ENCODE measurements around the gene MIAT.

Gene MIAT

GRCh38 chr22:26690654-26691376, 33.4 kb downstream of the MIAT start:
- H4K20me1 ChIP-seq (ENCODE audit: insufficient read depth, low read length, poor library complexity, severe bottlenecking), result no peaks in the 10 kb centered on the region
- H3K79me2 ChIP-seq (ENCODE audit: insufficient read depth, low read length), result no peaks in the 10 kb centered on the region
- no peak overlapping the region for H2AFZ ChIP-seq (ENCODE audit: low read length)
- no peaks in the 10 kb centered on the region for H3F3A ChIP-seq (ENCODE audit: low read depth)
- H3K27me3 ChIP-seq (ENCODE audit: insufficient read depth, low read length, poor library complexity, severe bottlenecking), result no peaks in the 10 kb centered on the region
- TF ChIP-seq, protein P1, sequence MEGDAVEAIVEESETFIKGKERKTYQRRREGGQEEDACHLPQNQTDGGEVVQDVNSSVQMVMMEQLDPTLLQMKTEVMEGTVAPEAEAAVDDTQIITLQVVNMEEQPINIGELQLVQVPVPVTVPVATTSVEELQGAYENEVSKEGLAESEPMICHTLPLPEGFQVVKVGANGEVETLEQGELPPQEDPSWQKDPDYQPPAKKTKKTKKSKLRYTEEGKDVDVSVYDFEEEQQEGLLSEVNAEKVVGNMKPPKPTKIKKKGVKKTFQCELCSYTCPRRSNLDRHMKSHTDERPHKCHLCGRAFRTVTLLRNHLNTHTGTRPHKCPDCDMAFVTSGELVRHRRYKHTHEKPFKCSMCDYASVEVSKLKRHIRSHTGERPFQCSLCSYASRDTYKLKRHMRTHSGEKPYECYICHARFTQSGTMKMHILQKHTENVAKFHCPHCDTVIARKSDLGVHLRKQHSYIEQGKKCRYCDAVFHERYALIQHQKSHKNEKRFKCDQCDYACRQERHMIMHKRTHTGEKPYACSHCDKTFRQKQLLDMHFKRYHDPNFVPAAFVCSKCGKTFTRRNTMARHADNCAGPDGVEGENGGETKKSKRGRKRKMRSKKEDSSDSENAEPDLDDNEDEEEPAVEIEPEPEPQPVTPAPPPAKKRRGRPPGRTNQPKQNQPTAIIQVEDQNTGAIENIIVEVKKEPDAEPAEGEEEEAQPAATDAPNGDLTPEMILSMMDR (conservative IDR thresholded peaks at IDR 0.05; ENCODE audit: low read length), result no peak
- TF ChIP-seq EZH2phosphoT487 (IDR thresholded peaks at IDR 0.05; ENCODE audit: borderline replicate concordance), result no peak
- H3K9me3 ChIP-seq (ENCODE audit: insufficient read depth, low read depth, low read length), result no peaks in the 10 kb centered on the region
- peak overlapping the region; percentile 50 for H3K4me2 ChIP-seq (ENCODE audit: low read depth, low read length, poor library complexity, severe bottlenecking)
- H3K9ac ChIP-seq (ENCODE audit: low read depth, low read length, poor library complexity, severe bottlenecking), result no peak overlapping the region
- peak overlapping the region; percentile 7 for H3K4me3 ChIP-seq (ENCODE audit: low read length, poor library complexity, severe bottlenecking)
- no peaks in the 10 kb centered on the region for H3K9me2 ChIP-seq (replicated peaks; ENCODE audit: low read depth, low read length)
- H3K4me1 ChIP-seq (ENCODE audit: insufficient read depth, low read length, poor library complexity, severe bottlenecking), result peaks cover 11% of the 10 kb centered on the region
- H3K36me3 ChIP-seq (ENCODE audit: insufficient read depth, low read length), result no peaks in the 10 kb centered on the region; the same call in 1 of the 2 replicates

DNA sequence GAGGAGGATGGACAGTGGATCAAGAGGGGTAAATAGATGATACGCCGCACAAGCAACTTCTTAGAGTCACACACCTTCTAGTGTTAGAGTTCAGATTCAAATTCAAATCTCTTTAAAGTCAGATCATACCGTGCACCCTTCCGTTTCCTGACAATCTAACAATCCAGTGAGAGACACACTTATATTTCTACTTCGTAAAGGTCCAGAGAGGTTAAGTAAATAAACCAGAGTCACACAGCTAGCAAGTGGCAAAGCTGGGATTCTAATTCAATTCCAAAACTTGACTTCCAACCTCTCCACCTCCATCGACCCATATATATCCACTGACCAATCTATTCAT, 34.0 kb downstream of the MIAT start:
- peak overlapping the region; percentile 7 for H3K4me3 ChIP-seq (ENCODE audit: low read length, poor library complexity, severe bottlenecking)
- no peaks in the 10 kb centered on the region for H3K27me3 ChIP-seq (ENCODE audit: insufficient read depth, low read length, poor library complexity, severe bottlenecking)
- no peaks in the 10 kb centered on the region for H3K79me2 ChIP-seq (ENCODE audit: insufficient read depth, low read length)
- peaks cover 11% of the 10 kb centered on the region for H3K4me1 ChIP-seq (ENCODE audit: insufficient read depth, low read length, poor library complexity, severe bottlenecking)
- no peaks in the 10 kb centered on the region for H3K9me3 ChIP-seq (ENCODE audit: insufficient read depth, low read depth, low read length)
- peak overlapping the region; percentile 50 for H3K4me2 ChIP-seq (ENCODE audit: low read depth, low read length, poor library complexity, severe bottlenecking)
- no peaks in the 10 kb centered on the region for H3K9me2 ChIP-seq (replicated peaks; ENCODE audit: low read depth, low read length)
- TF ChIP-seq, protein P1 (conservative IDR thresholded peaks at IDR 0.05; ENCODE audit: low read length), result no peak
- H3K36me3 ChIP-seq (ENCODE audit: insufficient read depth, low read length), result no peaks in the 10 kb centered on the region; the same call in 1 of the 2 replicates
- no peak overlapping the region for H3K9ac ChIP-seq (ENCODE audit: low read depth, low read length, poor library complexity, severe bottlenecking)
- no peak overlapping the region for H2AFZ ChIP-seq (ENCODE audit: low read length)
- H4K20me1 ChIP-seq (ENCODE audit: insufficient read depth, low read length, poor library complexity, severe bottlenecking), result no peaks in the 10 kb centered on the region
- no peaks in the 10 kb centered on the region for H3F3A ChIP-seq (ENCODE audit: low read depth)

DNA sequence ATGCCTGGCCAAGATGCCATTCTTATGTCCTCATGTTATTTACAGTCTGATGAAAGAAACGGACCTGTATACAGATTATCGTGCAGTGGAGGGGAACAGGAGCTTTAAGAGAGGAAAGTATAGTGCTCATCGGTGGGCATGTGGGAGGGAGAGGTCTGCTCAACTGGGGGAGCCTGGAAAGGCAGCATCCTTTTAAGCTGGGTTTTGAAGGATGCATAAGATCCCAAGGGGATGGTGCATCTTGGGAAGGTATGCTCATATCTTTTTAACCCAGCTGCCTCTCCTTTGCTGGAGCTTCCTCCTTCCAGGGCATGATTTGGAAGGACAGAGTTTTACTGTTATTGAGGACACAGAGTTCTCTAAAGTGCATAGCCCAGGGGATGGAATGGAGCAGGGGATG, 34.8 kb downstream of the MIAT start:
- H3K79me2 ChIP-seq (ENCODE audit: insufficient read depth, low read length), result no peaks in the 10 kb centered on the region
- H4K20me1 ChIP-seq (ENCODE audit: insufficient read depth, low read length, poor library complexity, severe bottlenecking), result no peaks in the 10 kb centered on the region
- H3K9me3 ChIP-seq (ENCODE audit: insufficient read depth, low read depth, low read length), result no peaks in the 10 kb centered on the region
- H3K27me3 ChIP-seq (ENCODE audit: insufficient read depth, low read length, poor library complexity, severe bottlenecking), result no peaks in the 10 kb centered on the region
- no peak overlapping the region for H2AFZ ChIP-seq (ENCODE audit: low read length)
- TF ChIP-seq, protein P1 (conservative IDR thresholded peaks at IDR 0.05; ENCODE audit: low read length), result no peak
- TF ChIP-seq EZH2phosphoT487 (IDR thresholded peaks at IDR 0.05; ENCODE audit: borderline replicate concordance), result no peak
- H3K36me3 ChIP-seq (ENCODE audit: insufficient read depth, low read length), result no peaks in the 10 kb centered on the region; the same call in 1 of the 2 replicates
- H3K9me2 ChIP-seq (replicated peaks; ENCODE audit: low read depth, low read length), result no peaks in the 10 kb centered on the region
- no peaks in the 10 kb centered on the region for H3F3A ChIP-seq (ENCODE audit: low read depth)
- no peak overlapping the region for H3K4me2 ChIP-seq (ENCODE audit: low read depth, low read length, poor library complexity, severe bottlenecking)
- H3K4me1 ChIP-seq (ENCODE audit: insufficient read depth, low read length, poor library complexity, severe bottlenecking), result peaks cover 11% of the 10 kb centered on the region
- no peak overlapping the region for H3K9ac ChIP-seq (ENCODE audit: low read depth, low read length, poor library complexity, severe bottlenecking)
- H3K4me3 ChIP-seq (ENCODE audit: low read length, poor library complexity, severe bottlenecking), result no peak overlapping the region

Measured in Loucy (cell line).